H1 (cell line): ENCODE measurements around the gene DPEP2NB. TPM values are rescaled to one million over a fixed set of nuclear protein-coding genes. Genes with fewer than 3 reads are reported as not detected.

Source experiments
- CEBPB ChIP-seq: IDR thresholded peaks from 2 replicates; pipeline ENCODE4 v1.6.1; 2012; ENCODE audit warnings: low read depth, low read length
- CHD7 ChIP-seq: fragments of 300-600 bp; sonication (generic); IDR thresholded peaks from 2 replicates; pipeline ENCODE4 v1.7.1; 2012; ENCODE audit warnings: low read length, moderate library complexity, mild to moderate bottlenecking, inconsistent platforms; ENCODE audit not compliant: insufficient replicate concordance
- MAX ChIP-seq: IDR thresholded peaks from 2 replicates; pipeline ENCODE4 v1.6.1; 2012; ENCODE audit warnings: inconsistent platforms
- NANOG ChIP-seq: IDR thresholded peaks from 2 replicates; pipeline ENCODE4 v1.6.1; 2011; ENCODE audit warnings: low read length, low read depth, mild to moderate bottlenecking, inconsistent platforms; ENCODE audit not compliant: insufficient read depth, poor library complexity, severe bottlenecking
- SRF ChIP-seq: IDR thresholded peaks from 2 replicates; pipeline ENCODE4 v1.6.1; 2011; ENCODE audit warnings: mild to moderate bottlenecking, low read depth, low read length, moderate library complexity
- USF2 ChIP-seq: IDR thresholded peaks from 2 replicates; pipeline ENCODE4 v1.6.1; 2011; ENCODE audit warnings: low read length, improper control_type of control experiment
- YY1 ChIP-seq: IDR thresholded peaks from 2 replicates; pipeline ENCODE4 v1.6.1; 2011; ENCODE audit warnings: low read depth, mild to moderate bottlenecking, low read length
- ZNF274 ChIP-seq: IDR thresholded peaks from 2 replicates; pipeline ENCODE4 v1.7.0; 2012; ENCODE audit warnings: low read length, borderline replicate concordance; ENCODE audit errors: extremely low read depth
- polyA plus RNA-seq, 7 experiments: library from polyadenylated mRNA; depleted of rRNA in 3 of 7; stranded (reverse) in 5 of 7; unstranded in 2 of 7; fragments of >200 nt in 5 of 7; fragments of 200-250 nt in 2 of 7; gene quantifications; 1 replicate in 5 of 7; 2 replicates in 1 of 7; 4 replicates in 1 of 7; pipeline versions ENCODE4 v1.2.1 to v1.2.3, GENCODE V29; 2011 to 2013; ENCODE audit warnings: missing spikeins in 2 of 7, mixed read lengths in 2 of 7
- total RNA-seq: library from RNA; stranded (reverse); fragmentation: NEBNext Ultra II Directional; extraction: Animal tissue kit (Norgen Biotek cat#: 25700); gene quantifications from 2 replicates; pipeline ENCODE4 v1.2.1, GENCODE V29; 2021

The DPEP2NB gene
- total and polyA plus RNA-seq, 2 of the 8 experiments (the other 6 are each of a cell fraction or from before 2014, with no cell fraction given), result not detected

GRCh38 chr16:67982011-67982696 lies 33.6 kb downstream of the DPEP2NB start (continued):
- no peak for TF ChIP-seq CHD7
- no peak for TF ChIP-seq USF2
- TF ChIP-seq ZNF274, result no peak
- TF ChIP-seq CEBPB, result no peak
- TF ChIP-seq SRF, result no peak
- no peak for TF ChIP-seq YY1
- TF ChIP-seq NANOG, result no peak
- TF ChIP-seq MAX, result no peak
